RPMI7951 (cell line): ENCODE data around the gene EVL. TPM values are rescaled to one million over a fixed set of nuclear protein-coding genes. Genes with fewer than 3 reads are reported as not detected.

Source experiments
- DNase-seq: peaks from one replicate; pipeline ENCODE4 v3.0.0-alpha.2; 2012; ENCODE audit warnings: low read depth
- total RNA-seq: library from RNA; depleted of rRNA; stranded (reverse); fragments of >200 nt; shearing (Covaris generic); gene quantifications from 2 replicates; pipeline ENCODE4 v1.2.3, GENCODE V29; 2014

EVL gene
- total RNA-seq, 1 experiment from 2014 or later, result 2.9 TPM

- no peak for DNase-seq
These were observed 63.5 kb downstream of the EVL start for GRCh38 chr14:100128688-100129087.

- DNase-seq, result no peak
These were observed 64.0 kb downstream of the EVL start for GRCh38 chr14:100129161-100129589.

- DNase-seq, result no peak
These were observed 65.3 kb downstream of the EVL start for GRCh38 chr14:100130521-100130920.

DNA sequence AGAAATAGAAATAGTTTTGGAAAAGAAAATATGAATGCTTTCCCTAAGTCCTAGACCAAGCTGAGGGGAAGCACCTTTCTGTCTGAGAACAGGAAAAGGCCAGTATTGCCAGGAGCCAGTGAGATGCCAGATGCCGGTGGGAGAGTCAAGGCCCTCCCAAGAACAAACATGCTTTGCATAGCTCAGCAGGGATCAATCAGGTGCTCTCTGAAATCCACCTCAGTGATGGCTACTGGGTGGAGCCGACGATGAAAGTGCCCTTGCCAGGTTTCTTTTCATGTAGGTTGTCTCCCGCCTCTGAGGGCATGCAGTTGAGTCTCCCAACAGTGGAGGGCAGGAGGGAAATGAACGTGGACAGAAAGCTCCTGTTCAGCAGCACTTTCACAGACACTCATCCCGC lies 66.0 kb downstream of the EVL start:
- no peak for DNase-seq

GRCh38 chr14:100132161-100132902 lies 67.1 kb downstream of the EVL start:
- peak; percentile 18 for DNase-seq

DNA sequence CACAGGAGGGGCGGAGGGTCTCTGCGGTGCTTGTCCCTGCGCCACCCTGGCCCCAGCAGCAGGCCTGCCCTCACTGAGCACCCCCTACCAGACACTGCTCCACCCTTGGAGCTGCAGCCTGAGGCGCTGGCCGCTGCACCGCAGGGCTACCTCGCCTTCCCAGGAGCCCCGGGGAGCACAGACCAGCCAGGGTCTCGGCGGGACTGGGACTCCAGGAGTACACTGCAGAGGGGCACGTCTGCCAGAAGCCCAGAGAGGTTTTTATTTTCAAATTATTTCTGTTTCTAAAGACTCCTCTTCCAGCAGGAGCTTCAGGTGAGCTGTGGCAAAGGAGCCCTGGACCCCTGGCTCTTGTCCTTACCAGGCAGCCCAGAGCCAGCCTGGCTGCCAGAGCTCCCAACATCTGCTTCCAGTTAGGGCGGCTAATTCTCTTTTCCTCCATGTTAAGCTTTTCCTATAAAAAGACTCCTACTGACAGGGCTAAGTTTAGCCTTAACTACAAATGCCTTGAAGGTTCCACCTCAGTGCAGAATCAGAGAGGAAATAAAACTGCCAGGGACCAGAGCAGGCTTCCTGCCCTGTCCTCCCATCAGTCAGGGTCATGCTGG lies 67.8 kb downstream of the EVL start:
- peak; percentile 28 for DNase-seq

GRCh38 chr14:100134586-100134985 lies 69.4 kb downstream of the EVL start:
- DNase-seq, result no peak

DNA sequence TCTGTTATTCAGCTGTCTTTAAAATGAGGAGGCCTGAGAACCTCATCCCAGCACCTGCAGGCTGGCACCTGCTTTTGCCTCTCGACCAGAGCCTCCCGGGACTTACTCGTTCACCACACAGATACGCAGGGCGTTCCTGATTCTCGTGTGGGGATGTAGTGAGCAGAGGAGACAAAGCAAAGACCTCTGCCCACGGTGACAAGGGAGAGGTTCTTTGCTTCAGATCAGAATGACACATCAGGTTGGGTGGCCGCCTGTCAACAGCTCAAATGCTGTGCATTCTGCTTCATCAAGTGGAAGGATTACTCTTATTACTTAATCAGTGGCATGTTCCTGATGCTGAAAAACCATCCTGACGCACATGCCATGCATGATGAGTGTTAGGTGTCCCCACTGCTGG lies 69.9 kb downstream of the EVL start:
- DNase-seq, result no peak

- DNase-seq, result no peak
These were observed 70.6 kb downstream of the EVL start for GRCh38 chr14:100135784-100136183.

GRCh38 chr14:100137173-100137572 lies 72.0 kb downstream of the EVL start:
- DNase-seq, result no peak

DNA sequence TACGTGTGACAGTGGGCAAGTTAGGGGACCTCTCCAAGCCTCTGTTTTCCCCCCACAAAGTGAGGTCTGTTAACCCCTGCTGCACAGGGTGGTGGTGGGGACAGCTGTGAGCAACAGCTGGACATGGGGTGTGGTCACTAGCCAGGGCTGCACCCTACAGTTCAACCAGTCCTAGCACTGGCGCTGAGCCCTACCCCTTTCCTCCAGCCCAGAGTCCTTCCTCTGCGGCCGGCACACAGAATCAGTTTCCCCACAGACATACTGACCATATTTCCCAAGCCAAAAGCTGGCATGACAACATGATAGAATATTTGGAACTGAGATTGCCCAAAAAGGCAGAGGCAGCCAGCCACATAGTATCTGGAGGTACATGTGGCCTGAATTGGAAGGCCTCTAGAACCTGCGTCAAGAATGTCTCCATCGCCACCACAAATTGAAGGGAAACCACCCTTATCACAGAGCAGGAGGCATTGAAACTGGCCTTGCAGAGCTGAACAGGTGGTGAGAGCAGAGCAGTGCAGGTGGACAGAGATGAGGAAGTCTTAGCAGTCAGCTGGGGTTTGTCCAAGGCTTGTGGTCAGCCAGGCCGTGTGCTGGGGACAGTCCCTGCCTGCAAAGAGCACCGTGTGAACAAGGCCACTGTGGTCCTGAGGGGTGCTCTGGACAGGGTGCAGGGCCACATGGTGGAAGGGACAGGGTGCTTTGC lies 73.0 kb downstream of the EVL start:
- DNase-seq, result no peak

- DNase-seq, result no peak
These were observed 73.7 kb downstream of the EVL start for GRCh38 chr14:100138955-100139354.

DNA sequence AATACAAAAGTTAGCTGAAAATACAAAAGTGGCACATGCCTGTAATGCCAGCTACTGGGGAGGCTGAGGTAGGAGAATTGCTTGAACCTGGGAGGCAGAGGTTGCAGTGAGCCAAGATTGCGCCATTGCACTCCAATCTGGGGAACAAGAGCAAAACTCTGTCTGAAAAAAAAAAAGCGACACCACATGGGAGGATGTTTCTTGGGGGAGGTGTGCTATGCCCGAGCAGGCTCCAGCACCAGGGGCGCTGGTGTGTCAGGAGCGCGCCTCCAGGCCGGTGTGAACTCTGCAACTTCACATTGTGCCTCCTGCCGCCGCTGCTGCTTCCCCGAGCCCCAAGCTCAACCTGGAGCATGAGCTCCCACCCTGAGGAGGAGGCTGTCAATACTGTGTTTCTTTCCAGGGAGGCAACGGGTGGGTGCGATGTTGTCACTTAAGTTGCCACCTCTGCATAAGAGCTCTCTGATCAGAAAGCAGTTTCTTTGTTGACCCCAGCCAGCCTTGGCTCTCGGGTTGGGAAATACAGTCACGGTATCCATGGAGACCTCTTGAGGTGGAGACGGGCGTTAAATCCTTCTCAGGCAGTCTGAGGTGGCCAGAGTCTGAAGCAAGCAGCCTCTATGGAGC lies 75.3 kb downstream of the EVL start:
- peak; percentile 20 for DNase-seq

DNA sequence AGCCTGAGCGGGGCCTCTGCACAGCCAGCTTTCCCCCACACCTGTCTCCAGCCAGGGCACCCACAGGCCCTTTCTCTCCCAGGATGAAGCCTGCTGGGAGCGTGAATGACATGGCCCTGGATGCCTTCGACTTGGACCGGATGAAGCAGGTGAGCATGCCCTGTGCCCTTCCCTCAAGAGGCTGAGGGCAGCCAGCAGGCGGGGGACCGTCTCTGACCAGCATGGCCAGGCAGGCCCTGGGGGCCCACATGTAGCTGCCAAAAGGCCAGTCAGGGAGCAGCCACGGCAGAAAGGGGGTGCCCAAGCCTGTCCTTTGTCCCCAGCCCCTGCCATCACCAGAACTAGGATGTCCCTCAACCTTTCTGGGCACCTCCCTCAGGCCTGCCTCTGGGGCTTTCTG lies 75.9 kb downstream of the EVL start:
- DNase-seq, result no peak

- DNase-seq, result no peak
These were observed 77.1 kb downstream of the EVL start for GRCh38 chr14:100142073-100143040.

- no peak for DNase-seq
These were observed 78.3 kb downstream of the EVL start for GRCh38 chr14:100143523-100143922.

GRCh38 chr14:100143934-100144333 lies 78.7 kb downstream of the EVL start:
- no peak for DNase-seq

DNA sequence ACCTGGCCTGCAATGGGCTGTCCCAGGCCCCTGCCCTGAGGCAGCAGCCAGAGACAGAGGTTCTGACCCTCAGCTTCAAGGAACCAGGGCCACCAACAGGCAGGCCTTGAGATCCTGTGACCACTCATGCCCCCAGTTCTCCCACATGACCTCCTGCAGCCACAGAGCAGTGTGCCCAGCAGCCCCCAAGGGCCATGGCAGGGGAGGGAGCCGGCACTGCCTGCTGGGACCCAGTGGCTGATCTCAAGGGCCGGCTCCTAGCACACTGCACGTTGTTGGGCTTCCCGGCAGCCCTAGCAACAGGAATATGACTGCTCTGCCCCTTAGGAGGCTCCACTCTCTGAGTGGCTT lies 79.4 kb downstream of the EVL start:
- DNase-seq, result no peak

DNA sequence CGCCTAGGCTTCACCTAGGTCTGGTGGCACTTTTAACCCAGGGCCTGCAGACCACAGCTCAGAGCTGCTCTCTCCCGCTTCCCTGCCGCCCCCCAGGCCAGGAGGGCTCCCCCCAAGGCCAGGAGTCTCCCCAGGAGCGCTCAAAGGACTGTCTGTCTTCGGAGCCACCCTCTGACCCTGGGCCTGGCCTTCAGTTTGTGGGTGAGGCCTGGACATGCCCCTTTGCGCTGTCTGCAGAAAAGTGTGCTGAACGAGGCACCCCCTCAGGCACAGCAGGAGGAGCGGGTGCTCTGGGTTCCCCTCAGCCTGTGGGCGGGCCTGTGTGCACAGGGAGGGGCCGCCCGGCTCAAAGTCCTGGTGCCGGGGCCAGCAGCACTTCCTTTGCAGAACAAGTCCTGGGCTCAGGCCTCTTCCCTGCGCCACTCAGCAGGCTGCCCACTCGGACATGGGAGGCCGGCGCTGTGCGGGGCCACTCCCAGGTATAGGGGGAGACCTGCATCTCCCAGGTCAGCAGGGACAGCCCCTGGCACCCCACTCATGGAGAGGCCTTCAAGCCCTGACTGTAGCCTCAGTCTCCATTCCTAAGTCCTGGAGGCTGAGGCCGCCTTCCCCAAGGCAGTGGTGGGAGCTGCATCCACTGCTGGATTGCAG lies 79.9 kb downstream of the EVL start:
- no peak for DNase-seq

GRCh38 chr14:100145682-100146464 lies 80.7 kb downstream of the EVL start:
- DNase-seq, result no peak
